H1 (cell line): ENCODE results near the gene KIAA0319L. TPM values are rescaled to one million over a fixed set of nuclear protein-coding genes. Genes with fewer than 3 reads are reported as not detected.

Experiments
- CTCF ChIA-PET: fragments of 300-600 bp; sonication (Branson Sonifier 250); formaldehyde crosslinking; loops from one replicate; lab custom pipeline; 2021; ENCODE audit not compliant: partially characterized antibody; lab: Charles Lee
- POLR2A ChIA-PET: fragments of 300-600 bp; sonication (Branson Sonifier 250); formaldehyde crosslinking; loops from one replicate; lab custom pipeline; 2021; ENCODE audit warnings: inconsistent platforms; ENCODE audit not compliant: partially characterized antibody; lab: Charles Lee
- DNase-seq, 2 experiments: peaks; one replicate each; pipeline versions ENCODE4 v3.0.0 to v3.0.0-alpha.2; 2010 to 2022; ENCODE audit warnings: low spot score in 2 of 2, low read depth in 1 of 2, mixed read lengths in 1 of 2
- FAIRE-seq: peaks from 2 replicates; lab custom pipeline; 2011; peaks lifted over from hg19 to GRCh38; lab: Jason Lieb, UNC
- H2AFZ ChIP-seq: 2 replicates; pipeline ENCODE4 v1.8.1; 2012; ENCODE audit warnings: low read length, inconsistent platforms
- H2AK5ac ChIP-seq: 2 replicates; pipeline ENCODE4 v1.6.1; 2013; ENCODE audit warnings: low read depth, low read length
- H2BK120ac ChIP-seq: replicated peaks from 2 replicates; pipeline ENCODE3; 2013; ENCODE audit warnings: low read depth, low read length, inconsistent platforms
- H2BK12ac ChIP-seq: 2 replicates; pipeline ENCODE4 v1.6.1; 2013; ENCODE audit warnings: low read depth, low read length
- H2BK15ac ChIP-seq: 2 replicates; pipeline ENCODE4 v1.6.1; 2013; ENCODE audit warnings: low read length
- H2BK20ac ChIP-seq: 2 replicates; pipeline ENCODE4 v1.6.1; 2013; ENCODE audit warnings: low read length
- H2BK5ac ChIP-seq: 2 replicates; pipeline ENCODE4 v1.6.1; 2013; ENCODE audit warnings: low read depth, low read length
- H3K14ac ChIP-seq: 2 replicates; pipeline ENCODE4 v1.6.1; 2013; ENCODE audit warnings: inconsistent platforms; ENCODE audit not compliant: insufficient read length
- H3K18ac ChIP-seq: 2 replicates; pipeline ENCODE4 v1.6.1; 2013; ENCODE audit warnings: low read length; ENCODE audit errors: extremely low read depth
- H3K23ac ChIP-seq: 2 replicates; pipeline ENCODE4 v1.6.1; 2013; ENCODE audit warnings: inconsistent platforms; ENCODE audit not compliant: insufficient read length
- H3K23me2 ChIP-seq: 2 replicates; pipeline ENCODE4 v1.6.1; 2013; ENCODE audit warnings: low read depth, low read length
- H3K27ac ChIP-seq: 2 replicates; pipeline ENCODE4 v1.6.1; 2011; ENCODE audit warnings: low read depth, low read length, inconsistent platforms
- H3K27me3 ChIP-seq, 4 experiments: replicated peaks in 1 of 4; 1 replicate in 1 of 4; 2 replicates in 3 of 4; pipeline versions ENCODE4 v1.6.1 to v1.8.1; 2011 to 2013; ENCODE audit warnings: low read length in 3 of 4, mild to moderate bottlenecking in 3 of 4, inconsistent platforms in 2 of 4, mixed read lengths in 2 of 4, moderate library complexity in 1 of 4; ENCODE audit not compliant: control insufficient read depth in 3 of 4, insufficient read depth in 3 of 4; ENCODE audit errors: extremely low read depth in 1 of 4
- H3K36me3 ChIP-seq, 4 experiments: 2 replicates each; pipeline versions ENCODE4 v1.6.1 to v1.8.1; 2011 to 2013; ENCODE audit warnings: mild to moderate bottlenecking in 4 of 4, low read length in 3 of 4, moderate library complexity in 2 of 4, control low read depth in 1 of 4, inconsistent platforms in 1 of 4; ENCODE audit not compliant: insufficient read depth in 4 of 4, control insufficient read depth in 2 of 4
- H3K4ac ChIP-seq: replicated peaks from 2 replicates; pipeline ENCODE3; 2013; ENCODE audit warnings: low read length, low read depth, mixed read lengths, inconsistent platforms; ENCODE audit not compliant: insufficient read length
- H3K4me1 ChIP-seq, 4 experiments: replicated peaks in 1 of 4; 1 replicate in 1 of 4; 2 replicates in 3 of 4; pipeline versions ENCODE4 v1.6.1 to v1.8.1; 2011 to 2013; ENCODE audit warnings: low read length in 3 of 4, inconsistent platforms in 2 of 4, mixed read lengths in 1 of 4; ENCODE audit not compliant: insufficient read depth in 4 of 4, control insufficient read depth in 3 of 4
- H3K4me2 ChIP-seq, 2 experiments: 2 replicates each; pipeline versions ENCODE4 v1.6.1 to v1.8.1; 2011 to 2013; ENCODE audit warnings: low read depth in 2 of 2, low read length in 2 of 2, control low read depth in 1 of 2, inconsistent platforms in 1 of 2, mild to moderate bottlenecking in 1 of 2; ENCODE audit not compliant: insufficient read depth in 1 of 2
- H3K4me3 ChIP-seq, 4 experiments: fragments of 200-600, 300-600 bp in 1 of 4; sonication (generic), shearing (Covaris generic), sonication (Bioruptor Twin) in 1 of 4; 2 replicates each; pipeline versions ENCODE4 v1.5.1 to v1.8.1; 2011 to 2016; ENCODE audit warnings: low read length in 4 of 4, low read depth in 3 of 4, control low read depth in 2 of 4, inconsistent platforms in 2 of 4, mild to moderate bottlenecking in 2 of 4, mixed read lengths in 1 of 4, moderate library complexity in 1 of 4; ENCODE audit not compliant: insufficient read depth in 2 of 4; ENCODE audit errors: extremely low read depth in 1 of 4
- H3K56ac ChIP-seq: replicated peaks from 2 replicates; pipeline ENCODE3; 2013; ENCODE audit warnings: low read depth, mild to moderate bottlenecking, mixed read lengths, low read length, inconsistent platforms; ENCODE audit not compliant: insufficient read length
- H3K79me1 ChIP-seq: 2 replicates; pipeline ENCODE4 v1.6.1; 2013; ENCODE audit warnings: low read depth, low read length, control low read depth
- H3K79me2 ChIP-seq, 2 experiments: 2 replicates each; pipeline versions ENCODE4 v1.6.1 to v1.8.1; 2012 to 2013; ENCODE audit warnings: low read length in 2 of 2, mild to moderate bottlenecking in 2 of 2, inconsistent platforms in 1 of 2; ENCODE audit not compliant: insufficient read depth in 2 of 2, control insufficient read depth in 1 of 2
- H3K9ac ChIP-seq, 4 experiments: replicated peaks in 1 of 4; 1 replicate in 1 of 4; 2 replicates in 3 of 4; pipeline versions ENCODE4 v1.6.1 to v1.8.1; 2011 to 2013; ENCODE audit warnings: low read depth in 3 of 4, low read length in 3 of 4, control low read depth in 2 of 4, mild to moderate bottlenecking in 2 of 4, moderate library complexity in 2 of 4, inconsistent platforms in 1 of 4; ENCODE audit errors: extremely low read depth in 1 of 4
- H3K9me3 ChIP-seq, 2 experiments: 2 replicates each; pipeline versions ENCODE4 v1.6.1 to v1.8.1; 2012 to 2013; ENCODE audit warnings: mild to moderate bottlenecking in 2 of 2, moderate library complexity in 2 of 2, control low read depth in 1 of 2, inconsistent platforms in 1 of 2, low read depth in 1 of 2, low read length in 1 of 2, mixed read lengths in 1 of 2; ENCODE audit not compliant: insufficient read depth in 2 of 2
- H4K20me1 ChIP-seq, 2 experiments: replicated peaks in 1 of 2; 2 replicates each; pipeline versions ENCODE3 to v1.8.1; 2011 to 2013; ENCODE audit warnings: inconsistent platforms in 2 of 2, low read length in 2 of 2, mild to moderate bottlenecking in 1 of 2; ENCODE audit not compliant: insufficient read depth in 2 of 2, control insufficient read depth in 1 of 2
- H4K5ac ChIP-seq: 2 replicates; pipeline ENCODE4 v1.6.1; 2013; ENCODE audit warnings: low read length, low read depth, mixed read lengths, inconsistent platforms; ENCODE audit not compliant: insufficient read length
- H4K8ac ChIP-seq: 2 replicates; pipeline ENCODE4 v1.8.0; 2013; ENCODE audit warnings: mild to moderate bottlenecking, moderate library complexity, low read length, inconsistent platforms; ENCODE audit not compliant: insufficient read depth; ENCODE audit errors: extremely low read depth
- H4K91ac ChIP-seq: replicated peaks from 2 replicates; pipeline ENCODE3; 2013; ENCODE audit warnings: low read length, mixed read lengths, inconsistent platforms; ENCODE audit not compliant: insufficient read length
- ASH2L ChIP-seq: fragments of 200-600, 300-600 bp; sonication (generic); IDR thresholded peaks from one replicate; pipeline ENCODE4 v1.7.1; 2017; ENCODE audit warnings: low read length
- BRCA1 ChIP-seq: IDR thresholded peaks from 2 replicates; pipeline ENCODE4 v1.6.1; 2012; ENCODE audit warnings: low read depth, low read length, improper control_type of control experiment
- CHD2 ChIP-seq: IDR thresholded peaks from 2 replicates; pipeline ENCODE4 v1.6.1; 2012; ENCODE audit warnings: low read length, improper control_type of control experiment
- HDAC6 ChIP-seq: IDR thresholded peaks from one replicate; pipeline ENCODE4 v1.7.1; 2012; ENCODE audit warnings: low read depth, mild to moderate bottlenecking, inconsistent platforms, low read length, moderate library complexity
- PHF8 ChIP-seq: fragments of 200-600 bp; sonication (generic); conservative IDR thresholded peaks from 2 replicates; pipeline ENCODE4 v1.7.1; 2012; ENCODE audit warnings: low read depth, mild to moderate bottlenecking, inconsistent platforms, low read length, moderate library complexity
- POU5F1 ChIP-seq: IDR thresholded peaks from 2 replicates; pipeline ENCODE4 v1.6.1; 2011; ENCODE audit warnings: low read depth, mild to moderate bottlenecking, low read length, moderate library complexity
- RFX5 ChIP-seq: IDR thresholded peaks from 2 replicates; pipeline ENCODE4 v1.6.1; 2011; ENCODE audit warnings: low read depth, low read length, improper control_type of control experiment, borderline replicate concordance
- SRF ChIP-seq: IDR thresholded peaks from 2 replicates; pipeline ENCODE4 v1.6.1; 2011; ENCODE audit warnings: mild to moderate bottlenecking, low read depth, low read length, moderate library complexity
- TBP ChIP-seq: IDR thresholded peaks from 2 replicates; pipeline ENCODE4 v1.6.1; 2011; ENCODE audit warnings: low read depth, low read length, improper control_type of control experiment
- WGBS, 2 experiments: shearing (Covaris generic) in 1 of 2; methylation state at CpG; one replicate each; pipeline versions ENCODE4 v1.1.6 to v1.1.7; 2013 to 2015; ENCODE audit warnings: low lambda C conversion rate in 2 of 2, mixed read lengths in 2 of 2, inconsistent platforms in 1 of 2, low coverage in 1 of 2, missing lambda C conversion rate in 1 of 2; ENCODE audit not compliant: insufficient replicate concordance in 2 of 2, insufficient coverage in 1 of 2, insufficient read length in 1 of 2; ENCODE audit errors: extremely low coverage in 1 of 2, missing lambda C conversion rate in 1 of 2; 5-methylcytosine and 5-hydroxymethylcytosine counted together
- polyA plus RNA-seq, 7 experiments: library from polyadenylated mRNA; depleted of rRNA in 3 of 7; stranded (reverse) in 5 of 7; unstranded in 2 of 7; fragments of >200 nt in 5 of 7; fragments of 200-250 nt in 2 of 7; gene quantifications; 1 replicate in 5 of 7; 2 replicates in 1 of 7; 4 replicates in 1 of 7; pipeline versions ENCODE4 v1.2.1 to v1.2.3, GENCODE V29; 2011 to 2013; ENCODE audit warnings: missing spikeins in 2 of 7, mixed read lengths in 2 of 7
- total RNA-seq: library from RNA; stranded (reverse); fragmentation: NEBNext Ultra II Directional; extraction: Animal tissue kit (Norgen Biotek cat#: 25700); gene quantifications from 2 replicates; pipeline ENCODE4 v1.2.1, GENCODE V29; 2021

Gene KIAA0319L
- total and polyA plus RNA-seq, 2 of the 8 experiments (the other 6 are each of a cell fraction or from before 2014, with no cell fraction given) = 40.1 to 55.7 TPM

DNA sequence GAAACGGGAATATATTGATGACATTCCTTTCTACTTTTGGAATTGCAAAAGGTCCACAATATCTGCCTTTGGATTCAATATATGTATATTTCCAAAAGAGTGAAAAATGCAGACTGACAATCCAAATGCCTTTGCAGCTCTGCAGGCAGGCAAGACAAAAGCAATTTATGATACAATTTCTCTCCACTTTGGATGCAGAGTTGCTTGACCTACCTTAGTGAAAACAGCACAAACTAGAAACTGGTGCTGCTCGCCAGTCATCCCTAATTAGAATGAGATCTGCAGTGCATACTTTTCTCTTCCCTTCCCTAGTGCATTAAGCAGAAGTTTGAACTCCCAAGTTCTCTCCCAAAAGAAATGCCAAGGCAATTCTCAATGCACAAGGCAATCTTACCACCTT lies 56.8 kb downstream of the KIAA0319L start:
- Histone ChIP-seq H4K5ac (no peak overlapping the region), H2BK5ac (no peak overlapping the region), H3K27me3 (no peaks in the 10 kb centered on the region), H2AK5ac (no peak overlapping the region), H2BK12ac (no peak overlapping the region), H3K9me3 (no peaks in the 10 kb centered on the region), H3K79me1 (no peaks in the 10 kb centered on the region), H3K9ac (no peak overlapping the region), H3K4ac (no peak overlapping the region), H4K20me1 (peaks cover 0 to 4% of the 10 kb centered on the region in 2 experiments), H3K79me2 (no peaks in the 10 kb centered on the region; a peak in 1 of 4 replicates), H3K23me2 (no peaks in the 10 kb centered on the region), H2BK15ac (no peak overlapping the region), H3K4me3 (no peak overlapping the region), H3K56ac (no peak overlapping the region), H2AFZ (no peak overlapping the region), H3K4me2 (no peak overlapping the region), H2BK20ac (no peak overlapping the region), H3K23ac (no peak overlapping the region), H4K91ac (no peak overlapping the region)
- DNase-seq (no peak), FAIRE-seq (no peak)
- ChIA-PET CTCF (interaction anchor here (0.9 to 3.0 kb wide), 3 partner anchors 49 to 215 kb away, joined by 3 to 10 read pairs (median 3); no protein-coding TSS in a partner anchor), POLR2A (interaction anchor here (1.1 to 3.0 kb wide), 2 partner anchors 10 to 21 kb away, joined by 3 to 7 read pairs; no protein-coding TSS in a partner anchor)
- WGBS, 2 experiments = 86% methylated on average over 2 of the region's 2 CpGs; no CpG with 5 or more reads in 1 of the 2 experiments
- TF ChIP-seq POU5F1 = no peak
- TF ChIP-seq CHD2 = no peak
- no peak for TF ChIP-seq BRCA1
- no peak for TF ChIP-seq TBP
- no peak for TF ChIP-seq SRF
- no peak for TF ChIP-seq RFX5
- TF ChIP-seq PHF8 = no peak
- no peak for TF ChIP-seq ASH2L
- TF ChIP-seq HDAC6 = no peak
- TF ChIP-seq, all 59 proteins: peak for 0
- no peak overlapping the region for H3K18ac ChIP-seq
- H3K4me1 ChIP-seq = no peaks in the 10 kb centered on the region
- H2BK120ac ChIP-seq = no peak overlapping the region
- peaks cover 0 to 4% (median 0%) of the 10 kb centered on the region in 4 experiments; a peak in 3 of 8 replicates for H3K36me3 ChIP-seq
- no peak overlapping the region for H4K8ac ChIP-seq
- H3K27ac ChIP-seq = no peak overlapping the region
- H3K14ac ChIP-seq = no peak overlapping the region
